Measurements from ENCODE around the gene SPAG9.
A peak's percentile ranks its signal among the peaks of the same experiment; 100 is the strongest.

Gene SPAG9

DNA sequence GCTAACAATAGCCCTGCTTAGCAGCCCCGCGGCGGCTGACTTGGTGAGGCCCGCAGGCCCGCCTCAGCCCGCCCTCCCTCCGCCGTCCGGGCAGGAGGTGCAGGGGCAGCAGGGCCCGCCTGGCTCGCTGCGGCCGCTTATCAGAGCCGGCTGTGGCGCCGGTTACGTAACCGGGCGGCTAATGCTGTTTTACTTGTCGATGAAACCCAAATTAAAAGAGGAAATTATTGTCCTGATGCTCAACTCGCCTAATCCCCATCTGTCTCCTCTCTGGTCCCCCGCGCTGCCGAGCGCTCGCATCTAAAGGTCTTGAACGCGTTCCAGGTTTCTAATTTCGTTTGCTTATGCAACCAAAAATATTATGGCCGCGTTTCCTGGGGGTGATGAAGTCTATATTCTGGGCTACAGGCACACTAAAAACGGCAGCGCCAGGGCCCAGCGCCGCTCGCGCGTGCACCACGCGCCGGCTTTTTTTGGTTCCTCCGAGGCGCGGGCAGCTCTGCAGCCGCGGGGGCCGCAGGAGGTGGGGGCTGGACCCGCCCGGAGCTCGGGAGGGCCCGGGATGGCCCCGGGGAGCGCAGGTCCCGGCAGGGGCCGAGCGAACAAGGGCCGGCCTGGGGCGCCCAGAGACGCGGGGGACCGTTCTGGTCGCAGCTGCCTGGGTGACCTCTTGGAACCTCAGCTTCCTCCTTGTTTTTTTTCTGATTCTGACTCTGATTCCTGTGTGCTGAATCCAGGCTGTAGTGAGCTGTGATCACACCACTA, 189.3 kb downstream of the SPAG9 start:
- ATAC-seq (ENCODE audit: low read depth): peak; percentile 67
- peak overlapping the region; percentile 70 for H3K27ac ChIP-seq (ENCODE audit: poor library complexity, severe bottlenecking)
- no peaks in the 10 kb centered on the region for H3K9me3 ChIP-seq (ENCODE audit: severe bottlenecking)
- no peak for DNase-seq (ENCODE audit: low spot score)
- no peaks in the 10 kb centered on the region for H3K36me3 ChIP-seq (ENCODE audit: low read depth)
- H3K4me3 ChIP-seq (ENCODE audit: severe bottlenecking): peak overlapping the region; percentile 9
- H3K4me1 ChIP-seq (ENCODE audit: insufficient read depth, poor library complexity, severe bottlenecking): peaks cover 35% of the 10 kb centered on the region
- H3K27me3 ChIP-seq (ENCODE audit: insufficient read depth, poor library complexity, severe bottlenecking): no peaks in the 10 kb centered on the region
- TF ChIP-seq CTCF (IDR thresholded peaks at IDR 0.05; ENCODE audit: poor library complexity, severe bottlenecking): no peak

GRCh38 chr17:50928646-50929045, 192.0 kb downstream of the SPAG9 start:
- H3K4me3 ChIP-seq (ENCODE audit: severe bottlenecking): no peak overlapping the region
- DNase-seq (ENCODE audit: low spot score) (no peak), ATAC-seq (ENCODE audit: low read depth) (no peak)
- H3K27me3 ChIP-seq (ENCODE audit: insufficient read depth, poor library complexity, severe bottlenecking): no peaks in the 10 kb centered on the region
- no peaks in the 10 kb centered on the region for H3K36me3 ChIP-seq (ENCODE audit: low read depth)
- no peak overlapping the region for H3K27ac ChIP-seq (ENCODE audit: poor library complexity, severe bottlenecking)
- no peak for TF ChIP-seq CTCF (IDR thresholded peaks at IDR 0.05; ENCODE audit: poor library complexity, severe bottlenecking)
- H3K4me1 ChIP-seq (ENCODE audit: insufficient read depth, poor library complexity, severe bottlenecking): peaks cover 34% of the 10 kb centered on the region
- no peaks in the 10 kb centered on the region for H3K9me3 ChIP-seq (ENCODE audit: severe bottlenecking)

DNA sequence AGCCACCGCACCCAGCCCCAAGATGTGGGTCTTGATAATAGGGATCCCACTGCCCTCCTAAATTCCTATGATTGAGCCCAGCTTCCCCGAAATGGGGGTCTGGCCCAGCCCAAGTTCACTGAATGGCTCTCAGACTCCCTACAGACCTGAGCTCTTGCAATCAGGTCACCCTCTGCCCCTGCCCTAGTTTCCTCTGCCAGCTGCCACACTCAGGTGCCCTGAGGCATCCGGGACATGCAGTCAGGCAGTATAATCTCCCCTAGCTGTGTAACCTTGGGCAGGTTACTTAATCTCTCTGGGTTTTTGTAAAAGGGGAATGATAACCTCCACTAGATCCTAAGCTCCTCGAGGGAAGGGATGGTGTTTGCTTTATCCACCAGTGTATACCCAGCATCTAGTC, 193.4 kb downstream of the SPAG9 start:
- DNase-seq (ENCODE audit: low spot score) (no peak), ATAC-seq (ENCODE audit: low read depth) (no peak)
- Histone ChIP-seq H3K4me3 (ENCODE audit: severe bottlenecking) (no peak overlapping the region), H3K27ac (ENCODE audit: poor library complexity, severe bottlenecking) (no peak overlapping the region), H3K36me3 (ENCODE audit: low read depth) (no peaks in the 10 kb centered on the region), H3K4me1 (ENCODE audit: insufficient read depth, poor library complexity, severe bottlenecking) (peaks cover 40% of the 10 kb centered on the region), H3K27me3 (ENCODE audit: insufficient read depth, poor library complexity, severe bottlenecking) (no peaks in the 10 kb centered on the region), H3K9me3 (ENCODE audit: severe bottlenecking) (no peaks in the 10 kb centered on the region)
- TF ChIP-seq CTCF (IDR thresholded peaks at IDR 0.05; ENCODE audit: poor library complexity, severe bottlenecking): no peak

DNA sequence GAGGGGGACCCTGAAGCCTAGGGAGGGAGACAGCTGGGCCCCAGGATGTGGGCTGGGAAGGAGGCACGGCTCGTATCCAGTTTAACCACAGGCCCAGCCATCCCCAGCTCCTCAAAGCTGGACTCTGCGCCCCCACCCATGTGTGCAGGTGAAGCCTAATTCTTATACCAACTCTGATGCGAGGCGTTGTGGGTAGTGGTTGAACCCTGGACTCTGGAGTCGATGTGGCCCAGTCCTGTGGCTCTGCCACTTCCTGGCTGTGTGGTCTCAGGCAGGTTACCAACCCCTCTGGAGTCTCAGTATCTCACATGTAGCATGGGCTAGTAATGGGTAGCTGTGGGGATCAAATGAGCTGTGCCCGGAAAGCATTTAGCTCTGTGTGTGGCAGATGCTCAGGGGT, 194.1 kb downstream of the SPAG9 start:
- no peak for DNase-seq (ENCODE audit: low spot score)
- no peak for ATAC-seq (ENCODE audit: low read depth)
- peaks cover 40% of the 10 kb centered on the region for H3K4me1 ChIP-seq (ENCODE audit: insufficient read depth, poor library complexity, severe bottlenecking)
- no peak overlapping the region for H3K4me3 ChIP-seq (ENCODE audit: severe bottlenecking)
- H3K36me3 ChIP-seq (ENCODE audit: low read depth): no peaks in the 10 kb centered on the region
- no peaks in the 10 kb centered on the region for H3K9me3 ChIP-seq (ENCODE audit: severe bottlenecking)
- H3K27me3 ChIP-seq (ENCODE audit: insufficient read depth, poor library complexity, severe bottlenecking): no peaks in the 10 kb centered on the region
- H3K27ac ChIP-seq (ENCODE audit: poor library complexity, severe bottlenecking): no peak overlapping the region
- TF ChIP-seq CTCF (IDR thresholded peaks at IDR 0.05; ENCODE audit: poor library complexity, severe bottlenecking): no peak

DNA sequence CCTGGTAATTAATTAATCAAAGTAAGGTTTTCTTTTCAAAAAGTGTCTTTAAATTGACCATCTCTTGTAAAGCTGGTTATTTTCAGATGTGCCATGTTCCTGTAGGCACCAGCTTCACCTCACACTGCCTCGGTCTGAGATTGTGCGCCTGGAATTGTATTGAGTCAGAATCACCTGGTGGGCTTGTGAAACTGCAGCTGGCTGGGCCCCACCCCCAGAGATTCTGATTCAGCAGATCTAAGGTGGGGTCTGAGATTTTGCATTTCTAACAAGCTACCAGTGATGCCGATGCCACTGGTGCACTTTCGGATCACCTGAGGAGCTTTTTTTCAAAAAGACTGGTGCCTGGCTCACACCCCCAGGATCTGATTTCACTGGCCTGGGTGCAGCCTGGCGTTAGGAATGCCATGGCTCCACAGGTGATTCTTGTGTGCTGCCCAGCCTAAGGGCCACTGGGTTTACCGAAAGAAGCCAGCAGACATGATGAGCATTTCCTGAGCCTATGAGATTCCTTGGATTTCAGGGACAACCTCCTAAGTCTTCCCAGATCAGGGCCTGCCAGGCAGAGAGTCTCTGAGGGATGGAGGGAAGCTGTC, 195.3 kb downstream of the SPAG9 start:
- TF ChIP-seq CTCF (IDR thresholded peaks at IDR 0.05; ENCODE audit: poor library complexity, severe bottlenecking): no peak
- Histone ChIP-seq H3K4me1 (ENCODE audit: insufficient read depth, poor library complexity, severe bottlenecking) (peaks cover 36% of the 10 kb centered on the region), H3K27ac (ENCODE audit: poor library complexity, severe bottlenecking) (peak overlapping the region; percentile 17), H3K4me3 (ENCODE audit: severe bottlenecking) (no peak overlapping the region), H3K27me3 (ENCODE audit: insufficient read depth, poor library complexity, severe bottlenecking) (no peaks in the 10 kb centered on the region), H3K36me3 (ENCODE audit: low read depth) (no peaks in the 10 kb centered on the region), H3K9me3 (ENCODE audit: severe bottlenecking) (no peaks in the 10 kb centered on the region)
- DNase-seq (ENCODE audit: low spot score): no peak
- ATAC-seq (ENCODE audit: low read depth): peak; percentile 23; the same call in 1 of the 3 replicates
